G401 (cell line): ENCODE measurements around the gene SPEF1. TPM values are rescaled to one million over a fixed set of nuclear protein-coding genes. Genes with fewer than 3 reads are reported as not detected.
"Not testable (repeated sequence)": the region's sequence is repeated elsewhere in the genome, so short reads cannot be mapped to it uniquely, and the experiment has no call there.

ENCODE experiments used
- DNase-seq: peaks from one replicate; pipeline ENCODE4 v3.0.0-alpha.2; 2015; ENCODE audit warnings: low spot score
- in situ Hi-C: cut with HindIII; loops from 2 replicates; pipeline ENCODE4 v1.10.0; 2016; ENCODE audit warnings: low sequenced_read_pairs, mixed read lengths
- total RNA-seq: library from RNA; depleted of rRNA; stranded (reverse); fragments of >200 nt; shearing (Covaris generic); gene quantifications from 2 replicates; pipeline ENCODE4 v1.2.3, GENCODE V29; 2014; rRNA removed

The SPEF1 gene, protein sequence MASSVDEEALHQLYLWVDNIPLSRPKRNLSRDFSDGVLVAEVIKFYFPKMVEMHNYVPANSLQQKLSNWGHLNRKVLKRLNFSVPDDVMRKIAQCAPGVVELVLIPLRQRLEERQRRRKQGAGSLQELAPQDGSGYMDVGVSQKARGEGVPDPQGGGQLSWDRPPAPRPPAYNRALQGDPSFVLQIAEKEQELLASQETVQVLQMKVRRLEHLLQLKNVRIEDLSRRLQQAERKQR
- total RNA-seq, result 2.4 and 3.0 TPM in 2 replicates

DNA sequence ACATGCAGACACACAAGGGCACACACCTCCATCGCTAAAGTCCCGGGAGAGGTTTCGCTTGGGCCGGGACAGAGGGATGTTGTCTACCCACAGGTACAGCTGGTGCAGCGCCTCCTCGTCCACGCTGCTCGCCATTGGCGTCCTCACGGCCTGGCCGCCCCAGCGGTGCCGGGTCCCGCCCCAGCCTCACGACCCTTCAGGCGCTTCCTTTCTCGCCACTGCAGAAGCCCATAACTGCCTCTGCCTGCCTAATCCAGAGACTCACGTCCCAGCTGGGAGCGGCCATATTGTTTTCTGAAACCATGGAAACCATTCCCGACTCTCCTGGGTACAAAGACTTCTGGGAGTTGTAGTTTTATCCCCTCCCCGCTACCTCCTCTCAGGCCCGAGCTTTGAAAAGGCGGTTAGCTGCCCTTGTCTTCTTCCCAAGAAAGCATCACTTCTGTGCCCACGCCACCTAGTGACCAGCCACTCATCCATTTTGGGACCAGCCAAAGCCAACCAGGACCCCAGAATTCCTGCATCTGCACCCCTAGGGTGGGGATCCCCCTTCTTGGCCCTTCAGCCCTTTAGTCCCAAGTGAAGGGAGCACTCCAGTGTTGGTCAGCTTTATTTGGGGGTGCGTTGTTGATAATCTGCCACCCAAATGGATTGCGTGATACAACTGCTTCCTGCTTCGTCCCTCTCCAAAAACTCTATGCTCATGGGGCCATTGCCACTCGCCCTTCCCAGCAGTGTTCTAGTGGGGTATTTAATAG, at the start of gene SPEF1:
Gene SPEF1, minus strand, starts transcription at position 296 of the 758 bp plus-strand sequence. Its CDS starts 161 bp downstream, at position 135.
- DNase-seq, result peak; percentile 97
- in situ Hi-C loops, result no loop called here

DNA sequence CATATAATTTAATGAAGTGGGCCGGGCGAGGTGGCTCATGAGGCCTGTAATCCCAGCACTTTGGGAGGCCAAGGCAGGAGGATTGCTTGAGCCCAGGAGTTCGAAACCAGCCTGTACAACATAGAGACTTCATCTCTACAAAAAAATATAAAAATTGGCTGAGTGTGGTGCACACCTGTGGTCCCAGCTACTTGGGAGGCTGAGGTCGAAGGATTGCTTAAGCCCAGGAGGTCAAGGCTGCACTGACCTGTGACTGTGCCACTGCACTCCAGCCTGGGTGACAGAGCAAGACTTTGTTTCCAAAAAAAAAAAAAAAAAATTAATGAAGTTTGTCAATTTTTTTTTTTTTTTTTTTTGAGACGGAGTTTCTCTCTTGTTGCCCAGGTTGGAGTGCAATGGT, 48.6 kb upstream of the SPEF1 start:
- in situ Hi-C loops, DNase-seq: not testable (repeated sequence)

DNA sequence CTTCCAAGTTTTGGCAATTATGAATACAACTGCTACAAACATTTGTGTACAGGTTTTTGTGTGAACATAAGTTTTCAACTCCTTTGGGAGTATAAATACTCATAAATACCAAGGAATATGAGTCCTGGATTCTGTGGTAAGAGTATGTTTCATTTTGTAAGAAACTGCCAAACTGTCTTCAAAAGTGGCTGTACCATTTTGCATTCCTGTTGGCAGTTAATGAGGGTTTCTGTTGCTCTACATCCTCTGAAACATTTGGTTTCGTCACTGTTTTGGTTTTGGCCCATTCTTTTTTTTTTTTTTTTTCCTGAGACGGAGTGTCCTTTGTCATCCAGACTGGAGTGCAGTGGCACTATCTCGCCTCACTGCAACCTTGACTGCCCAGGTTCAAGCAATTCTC, 47.5 kb upstream of the SPEF1 start:
- no peak for DNase-seq
- in situ Hi-C loops, result no loop called here

DNA sequence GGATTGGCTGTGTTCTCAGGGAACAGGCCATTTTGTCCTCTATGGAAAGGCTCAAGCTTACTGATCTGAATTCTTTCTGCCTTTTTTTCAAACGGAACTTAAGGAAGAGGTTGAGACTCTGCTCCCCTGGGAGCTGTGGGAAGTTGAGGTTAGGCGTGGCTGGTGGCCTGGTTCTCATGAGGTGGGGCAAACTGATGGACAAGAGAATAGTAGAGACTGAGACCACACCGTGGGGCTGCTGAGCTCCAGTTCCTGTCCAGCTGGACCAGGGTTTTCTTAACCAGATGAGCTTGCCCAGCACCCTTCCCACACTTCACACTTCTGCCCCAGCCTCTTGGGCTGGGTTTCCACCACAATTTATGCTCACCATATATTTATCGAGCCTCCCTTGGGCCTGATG, 45.2 kb upstream of the SPEF1 start:
- in situ Hi-C loops, result no loop called here
- no peak for DNase-seq

DNA sequence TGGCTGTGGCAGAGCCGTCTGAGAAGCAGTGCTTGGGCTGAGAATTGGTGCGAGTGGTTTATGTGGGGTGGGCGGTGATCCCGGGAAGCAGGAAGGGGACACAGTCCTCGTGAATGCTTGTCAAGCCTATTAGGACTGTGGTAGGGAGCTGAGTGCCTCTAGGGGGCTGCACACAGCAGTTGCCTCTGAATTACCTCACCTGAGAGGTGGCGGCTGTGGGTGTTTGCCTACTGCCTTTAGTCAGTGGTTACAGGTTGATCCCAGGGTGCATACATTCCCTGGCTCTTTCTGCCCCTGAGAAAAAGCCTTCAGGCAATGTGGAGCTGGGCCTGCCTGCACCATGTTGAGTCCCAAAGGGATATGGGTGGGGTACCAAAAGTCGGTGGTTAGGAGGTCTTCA, 44.3 kb upstream of the SPEF1 start:
- no peak for DNase-seq
- in situ Hi-C loops, result no loop called here

DNA sequence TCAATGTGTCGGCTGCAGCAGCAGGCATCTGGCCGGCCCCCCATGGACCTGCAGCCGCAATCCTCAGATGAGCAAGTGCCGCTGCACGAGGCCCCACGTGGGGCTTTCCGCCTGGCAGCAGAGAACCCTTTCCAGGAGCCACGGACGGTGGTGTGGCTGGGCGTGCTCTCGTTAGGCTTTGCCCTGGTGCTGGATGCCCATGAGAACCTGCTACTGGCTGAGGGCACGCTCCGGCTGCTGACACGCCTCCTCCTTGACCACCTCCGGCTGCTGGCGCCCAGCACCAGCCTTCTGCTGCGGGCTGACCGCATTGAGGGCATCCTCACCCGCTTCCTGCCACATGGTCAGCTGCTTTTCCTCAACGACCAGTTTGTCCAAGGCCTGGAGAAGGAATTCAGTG, 42.6 kb upstream of the SPEF1 start:
- no peak for DNase-seq
- in situ Hi-C loops, result no loop called here

DNA sequence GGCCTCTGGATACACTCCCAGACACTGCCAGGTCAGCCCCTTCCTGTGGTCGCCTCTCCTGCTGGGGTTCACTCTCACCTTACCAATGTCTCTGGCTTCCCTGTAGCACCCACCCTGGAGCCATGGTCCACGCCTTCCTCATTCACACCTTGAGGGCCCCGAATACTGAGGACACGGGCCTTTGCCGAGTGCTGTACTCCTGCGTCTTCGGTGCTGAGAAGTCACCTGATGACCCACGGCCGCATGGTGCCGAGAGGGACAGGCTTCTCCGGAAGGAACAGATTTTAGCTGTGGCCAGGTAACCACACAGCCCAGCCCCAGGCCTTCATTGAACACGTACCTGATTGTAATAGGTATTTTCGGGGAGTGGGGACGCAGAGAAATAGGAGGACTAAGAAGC, 40.7 kb upstream of the SPEF1 start:
- DNase-seq, result no peak

DNA sequence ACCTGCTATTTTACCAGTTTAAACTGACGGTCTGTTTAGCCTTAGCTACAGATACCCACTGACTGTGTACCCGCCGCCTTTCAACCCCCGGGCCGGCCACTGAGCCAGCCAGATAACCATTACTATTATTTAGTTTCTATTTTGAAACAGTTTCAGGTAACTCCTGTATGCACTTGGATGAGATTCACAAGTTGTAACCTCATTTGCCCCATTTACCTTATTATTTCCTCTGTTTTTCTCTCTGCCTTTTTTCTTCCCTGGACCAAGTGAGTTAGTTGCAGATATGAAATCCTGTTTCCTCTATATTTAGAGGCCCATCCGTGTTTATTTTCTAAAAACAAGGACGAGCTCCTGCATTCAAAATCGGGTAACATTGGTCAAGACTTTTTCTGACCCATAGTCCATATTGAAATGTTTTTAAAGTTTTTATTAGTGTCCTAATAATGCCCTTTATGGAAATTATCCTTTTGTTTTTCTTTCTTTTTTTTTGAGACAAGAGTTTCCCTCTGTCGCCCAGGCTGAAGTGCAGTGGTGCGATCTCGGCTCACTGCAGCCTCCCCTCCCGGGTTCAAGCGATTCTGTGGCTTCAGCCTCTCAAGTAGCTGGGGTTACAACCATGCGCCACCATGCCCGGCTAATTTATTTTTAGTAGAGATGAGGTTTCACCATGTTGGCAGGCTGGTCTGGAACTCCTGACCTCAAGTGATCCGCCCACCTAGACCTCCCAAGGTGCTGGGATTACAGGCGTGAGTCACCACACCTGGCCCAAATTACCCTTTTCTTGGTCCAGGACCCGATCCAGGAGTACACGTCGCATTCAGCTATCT, 39.9 kb upstream of the SPEF1 start:
- in situ Hi-C loops, result no loop called here
- no peak for DNase-seq

More for the DNA sequence above, 40.7 kb upstream of the SPEF1 start:
- in situ Hi-C loops, result no loop called here

DNA sequence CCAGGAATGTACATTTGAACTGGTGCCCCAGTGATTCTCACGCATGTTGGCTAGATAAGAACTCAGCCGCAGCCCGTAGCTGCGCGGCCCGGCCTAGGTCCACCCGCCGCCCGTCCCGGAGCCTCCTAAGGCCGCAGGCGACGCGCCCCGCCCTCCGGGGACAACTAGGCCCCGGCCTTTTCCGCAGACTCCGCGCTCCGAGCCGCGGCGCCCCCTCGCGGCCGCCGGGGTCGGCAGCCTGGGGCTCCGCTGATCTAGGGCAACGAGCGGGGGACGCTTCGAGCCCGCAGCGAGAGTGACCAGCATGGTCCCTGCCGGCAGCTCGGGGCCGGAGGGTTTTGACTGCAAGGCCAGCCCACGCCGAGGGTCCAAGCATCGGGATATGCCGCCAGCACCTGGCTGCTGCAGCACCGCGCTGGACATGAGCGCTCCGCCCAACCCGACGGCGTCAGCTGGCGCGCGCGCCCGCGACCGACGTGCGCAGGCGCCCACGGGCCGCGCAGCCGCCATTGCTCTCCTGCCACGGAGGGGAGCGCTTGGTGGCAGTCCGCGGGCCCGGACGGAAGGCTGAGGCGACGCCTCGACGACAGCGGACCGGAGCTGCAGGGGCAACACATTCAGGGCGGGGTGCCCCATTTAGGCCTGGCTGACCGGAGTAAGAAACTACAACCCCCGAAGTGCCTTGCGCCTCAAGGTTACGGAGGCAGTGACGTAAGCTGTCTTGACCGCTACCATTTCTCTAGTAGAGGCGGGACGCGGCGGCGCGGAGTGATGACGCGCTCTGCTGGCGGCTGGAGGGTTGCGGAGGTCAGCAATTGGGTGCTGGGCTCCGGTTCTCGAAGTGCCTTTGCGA, 39.0 kb upstream of the SPEF1 start, which contains the start of gene AP5S1:
Gene AP5S1, plus strand, starts transcription at position 500 of the 853 bp plus-strand sequence. CDS start 1,571 bp downstream, outside the sequence.
- peak; percentile 96 for DNase-seq
- in situ Hi-C loops, result no loop called here

DNA sequence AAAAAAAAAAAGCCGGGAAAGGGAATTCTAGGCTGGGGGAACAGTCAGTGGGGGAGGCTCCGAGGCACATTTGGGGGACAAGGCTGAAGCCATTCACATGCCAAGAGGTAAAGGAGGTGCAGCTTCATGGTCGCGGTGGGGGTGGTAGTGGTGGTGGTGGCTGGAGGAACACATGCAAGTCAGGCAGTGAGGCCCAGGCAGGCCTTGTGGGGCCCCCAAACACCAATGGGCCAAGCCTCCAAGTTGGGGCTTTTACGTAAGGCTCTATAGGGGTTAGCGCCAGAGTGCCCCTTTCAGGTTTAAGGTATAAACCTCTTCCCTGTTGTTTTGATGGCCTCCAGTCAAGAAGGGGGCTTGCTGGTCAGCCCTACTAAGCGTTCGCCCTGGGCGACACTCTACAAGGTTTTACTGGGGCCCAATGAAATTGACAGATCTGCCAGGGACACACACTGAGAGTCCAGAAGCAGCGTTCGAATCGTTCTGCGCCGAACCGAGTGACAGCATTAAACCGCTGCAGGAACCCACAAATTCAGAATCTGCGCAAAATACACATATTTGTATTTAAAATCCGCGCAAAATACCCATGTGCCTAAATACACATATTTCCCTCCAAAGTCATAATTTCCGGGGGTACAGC, 38.3 kb upstream of the SPEF1 start:
- no peak for DNase-seq
- in situ Hi-C loops, result no loop called here

DNA sequence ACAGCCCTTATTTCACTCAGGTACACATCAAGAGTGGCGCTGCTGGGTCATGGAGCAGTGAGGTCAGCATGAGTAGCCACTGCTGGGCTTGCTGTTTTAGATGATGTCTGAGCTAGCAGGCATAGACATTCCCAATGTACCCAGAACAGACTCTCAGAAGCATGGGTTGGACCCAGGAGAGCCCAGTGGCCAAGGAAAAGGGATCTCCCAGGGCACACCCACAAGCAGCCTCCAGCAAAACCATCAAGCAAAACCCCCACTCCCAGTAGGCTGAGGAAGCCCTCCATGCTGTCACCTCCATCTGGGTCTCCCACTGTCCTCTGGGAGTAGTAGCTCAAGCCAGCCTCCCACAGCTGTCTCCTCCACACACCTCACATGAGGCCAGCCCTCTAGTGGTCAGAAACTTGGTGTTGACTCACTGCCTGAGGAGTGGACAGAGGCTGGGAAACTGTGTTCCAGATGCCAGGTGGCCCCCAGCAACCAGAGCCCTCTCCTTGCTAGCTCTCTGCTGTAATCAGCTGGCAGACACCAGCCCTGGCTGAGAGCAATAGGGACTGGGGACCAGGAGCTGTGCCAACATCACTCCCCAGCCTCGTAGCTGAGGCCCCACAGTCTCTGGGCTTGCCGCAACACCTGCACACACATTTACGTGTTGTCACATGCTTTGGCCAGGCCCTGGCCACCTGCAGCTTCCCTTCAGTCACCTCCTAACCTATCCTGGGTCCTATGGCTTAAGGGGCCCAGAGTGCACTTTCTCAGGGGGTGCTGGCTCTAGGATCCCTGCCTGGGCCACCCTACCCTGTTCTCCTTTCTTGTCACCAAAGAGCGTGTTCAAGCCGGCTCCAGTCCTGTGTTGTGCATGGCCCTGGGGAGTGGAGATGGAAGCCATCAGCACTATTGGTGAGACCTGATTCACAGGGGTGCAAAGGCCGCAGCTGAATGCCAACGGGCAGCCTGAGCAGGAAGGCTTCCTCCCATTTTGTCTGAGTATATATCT, 37.2 kb upstream of the SPEF1 start:
- peak; percentile 56 for DNase-seq
- in situ Hi-C loops, result no loop called here

DNA sequence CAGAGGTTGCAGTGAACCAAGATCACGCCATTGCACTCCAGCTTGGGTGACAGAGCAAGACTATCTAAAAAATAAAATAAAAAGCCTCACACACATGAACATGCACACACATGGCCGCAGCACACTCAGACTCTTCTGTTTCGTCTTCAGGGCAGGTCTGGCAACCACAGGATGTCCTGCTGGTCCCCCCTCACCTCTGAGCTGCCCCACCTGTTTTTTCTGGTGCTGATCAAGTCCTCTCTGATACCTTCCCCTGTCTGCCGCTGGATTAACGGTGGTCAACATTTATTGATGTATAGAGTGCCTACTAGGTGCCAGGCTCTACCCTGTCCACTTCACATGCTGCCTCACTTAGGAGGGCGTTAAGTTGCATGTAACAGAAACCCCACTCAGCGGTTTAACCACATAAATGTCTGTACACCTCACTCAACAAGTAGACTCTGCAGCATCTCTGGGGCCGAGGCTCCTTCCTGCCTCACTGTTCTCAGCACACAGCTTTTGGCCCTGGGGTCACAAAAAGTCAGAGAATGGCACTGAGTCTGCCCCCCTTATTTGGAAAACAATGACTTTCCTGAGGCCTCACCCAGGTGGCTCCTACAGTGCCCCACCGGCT, 34.6 kb upstream of the SPEF1 start:
- no peak for DNase-seq

DNA sequence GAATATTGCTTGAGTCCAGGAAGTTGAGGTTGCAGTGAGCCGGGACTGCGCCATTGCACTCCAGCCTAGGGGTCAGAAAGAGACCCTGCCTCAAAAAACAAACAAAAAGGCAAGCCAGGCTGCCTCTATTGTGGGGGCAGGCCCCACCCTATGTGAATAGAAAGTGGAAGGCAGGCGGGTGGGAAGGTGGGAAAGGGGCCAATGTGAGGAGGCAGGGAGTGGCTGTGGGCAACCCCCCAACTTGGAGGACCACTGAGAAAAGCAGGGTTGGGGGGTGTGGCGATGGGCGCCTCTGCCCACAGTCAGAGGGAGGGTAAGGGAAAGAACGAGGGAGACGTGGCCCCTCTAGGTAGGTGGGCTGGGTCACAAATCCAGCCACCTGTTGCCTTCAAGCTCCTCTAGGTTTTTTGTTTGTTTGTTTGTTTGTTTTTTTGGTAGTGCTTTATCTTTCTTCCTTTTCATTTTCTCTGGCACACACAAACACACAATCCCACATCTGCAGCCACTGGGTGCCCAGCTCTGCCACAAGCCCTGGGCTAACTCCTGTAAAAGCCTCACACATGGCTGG, 33.8 kb upstream of the SPEF1 start:
- in situ Hi-C loops, result no loop called here

More for the DNA sequence above, 34.6 kb upstream of the SPEF1 start:
- in situ Hi-C loops, result no loop called here

DNA sequence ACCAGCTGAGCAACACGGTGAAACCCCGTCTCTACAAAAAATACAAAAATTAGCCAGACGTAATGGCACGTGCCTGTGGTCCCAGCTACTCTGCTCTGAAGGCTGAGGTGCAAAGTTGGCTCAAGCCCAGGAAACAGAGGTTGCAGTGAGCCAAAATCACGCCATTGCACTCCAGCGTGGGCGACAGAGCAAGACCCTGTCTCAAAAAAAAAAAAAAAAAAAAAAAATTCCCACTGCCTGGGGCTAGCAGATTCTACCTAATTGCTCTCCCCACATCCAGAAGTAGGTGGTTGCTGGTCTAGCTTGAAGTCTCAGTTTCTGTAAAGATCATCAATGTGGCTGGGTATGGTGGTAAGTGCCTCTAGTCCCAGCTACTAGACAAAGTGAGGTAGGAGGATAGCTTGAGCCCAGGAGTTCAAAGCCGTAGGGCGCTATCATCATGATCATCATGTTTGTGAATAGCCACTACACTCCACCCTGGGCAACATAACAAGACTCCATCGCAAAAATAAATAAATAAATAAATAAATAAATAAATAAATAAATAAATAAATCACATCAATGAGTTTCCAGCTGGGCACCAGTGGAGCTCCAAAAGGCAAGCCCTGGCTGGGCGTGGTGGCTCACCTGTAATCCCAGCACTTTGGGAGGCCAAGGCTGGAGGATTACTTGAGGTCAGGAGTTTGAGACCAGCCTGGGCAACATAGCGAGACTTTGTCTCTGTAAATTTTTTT, 32.8 kb upstream of the SPEF1 start:
- in situ Hi-C loops, result no loop called here
- no peak for DNase-seq

More for the DNA sequence above, 33.8 kb upstream of the SPEF1 start:
- DNase-seq, result no peak

DNA sequence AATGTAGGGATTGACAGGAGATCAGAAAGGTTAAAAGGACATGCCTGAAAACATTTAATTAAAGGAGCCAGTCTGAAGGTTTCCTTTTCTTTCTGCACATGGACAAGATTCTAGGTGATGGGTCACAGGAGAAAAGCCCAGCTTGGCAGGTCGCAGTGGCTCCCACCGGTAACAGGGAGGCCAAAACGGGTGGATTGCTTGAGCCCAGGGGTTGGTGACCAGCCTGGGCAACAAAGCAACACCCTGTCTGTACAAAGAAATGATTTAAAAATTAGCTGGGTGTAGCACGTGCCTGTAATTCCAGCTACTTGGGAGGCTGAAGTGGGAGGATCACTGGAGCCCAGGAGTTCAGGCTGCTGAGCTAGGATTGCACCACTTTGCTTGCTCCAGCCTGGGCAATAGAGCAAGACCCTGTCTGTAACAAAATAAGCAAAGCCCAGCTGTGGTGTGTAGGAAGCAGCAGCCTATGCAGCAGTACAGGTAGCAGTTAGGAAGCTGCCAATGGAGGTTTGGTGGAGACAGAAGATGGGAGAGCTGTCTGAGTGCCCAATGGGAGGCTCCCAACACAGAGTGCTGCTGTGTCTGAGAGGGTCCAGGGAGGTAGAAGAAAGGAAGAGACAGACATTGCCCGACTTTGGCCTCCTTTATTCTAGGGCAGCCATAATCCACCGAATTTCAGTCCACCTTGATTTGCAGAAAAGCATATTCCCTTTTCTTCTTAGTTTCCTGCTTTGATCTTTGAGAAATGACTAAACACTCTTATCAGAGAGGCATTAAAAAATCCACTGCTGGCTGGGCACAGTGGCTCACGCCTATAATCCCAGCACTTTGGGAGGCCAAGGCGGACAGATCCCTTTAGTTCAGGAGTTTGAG, 32.0 kb upstream of the SPEF1 start:
- in situ Hi-C loops, result no loop called here

More for the DNA sequence above, 32.0 kb upstream of the SPEF1 start:
- DNase-seq, result no peak
